Fibroblast of villous mesenchyme (primary cell): ENCODE measurements around the gene OLFML2B. TPM values are rescaled to one million over a fixed set of nuclear protein-coding genes. Genes with fewer than 3 reads are reported as not detected.

Source experiments
- DNase-seq: peaks from one replicate; pipeline ENCODE4 v3.0.0-alpha.2; 2010; ENCODE audit warnings: low read depth
- H3K4me3 ChIP-seq: 2 replicates; pipeline ENCODE4 v1.5.1; 2011; ENCODE audit warnings: low read depth, mild to moderate bottlenecking, low read length
- total RNA-seq: library from RNA; depleted of rRNA; stranded (reverse); fragments of >200 nt; gene quantifications from 2 replicates; pipeline ENCODE4 v1.2.3, GENCODE V29; 2012
- TF ChIP-seq, protein P1 (sequence below): IDR thresholded peaks from 2 replicates; pipeline ENCODE4 v1.5.1; 2012; ENCODE audit warnings: low read depth, mild to moderate bottlenecking, low read length; ENCODE audit not compliant: insufficient read depth

Gene OLFML2B
- total RNA-seq, 1 donor: 5.2 TPM

DNA sequence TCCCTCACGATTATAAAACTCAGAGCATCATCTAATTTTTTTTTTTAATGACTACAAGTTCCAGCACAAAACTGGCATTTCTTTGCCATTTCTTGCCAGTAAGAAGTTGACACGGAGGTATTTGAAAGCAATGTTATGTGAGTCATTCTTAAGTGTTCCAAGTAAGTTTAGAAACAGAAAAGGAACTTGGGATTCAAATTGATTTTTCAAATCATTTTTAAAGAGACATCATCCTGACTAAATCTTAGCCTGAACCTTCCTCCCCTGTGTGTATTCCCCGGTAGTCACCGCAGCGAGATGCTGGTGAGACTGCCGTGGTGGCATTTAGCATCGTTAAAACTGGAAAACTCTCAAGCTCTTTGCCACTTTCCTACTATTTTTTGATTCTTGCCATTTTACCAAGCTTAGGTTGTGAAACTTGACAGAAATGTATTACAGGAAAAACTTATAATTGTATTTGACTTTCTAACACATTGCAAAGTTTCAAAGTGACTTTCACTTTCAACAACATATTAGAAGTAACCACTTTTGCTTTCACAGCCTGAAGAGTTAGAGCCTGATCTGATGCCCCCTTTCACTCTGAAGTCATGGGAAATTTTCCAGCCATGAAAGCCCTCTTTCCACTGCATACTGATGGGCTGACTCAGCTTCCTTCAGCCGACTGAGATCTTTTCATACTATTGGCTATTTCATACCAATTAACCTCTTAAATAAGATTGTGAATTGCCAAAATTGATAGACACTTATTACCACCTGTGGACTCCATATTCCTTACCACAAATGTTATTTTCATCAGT, 61.4 kb downstream of the OLFML2B start:
- peak overlapping the region; percentile 56 for H3K4me3 ChIP-seq
- TF ChIP-seq, protein P1, sequence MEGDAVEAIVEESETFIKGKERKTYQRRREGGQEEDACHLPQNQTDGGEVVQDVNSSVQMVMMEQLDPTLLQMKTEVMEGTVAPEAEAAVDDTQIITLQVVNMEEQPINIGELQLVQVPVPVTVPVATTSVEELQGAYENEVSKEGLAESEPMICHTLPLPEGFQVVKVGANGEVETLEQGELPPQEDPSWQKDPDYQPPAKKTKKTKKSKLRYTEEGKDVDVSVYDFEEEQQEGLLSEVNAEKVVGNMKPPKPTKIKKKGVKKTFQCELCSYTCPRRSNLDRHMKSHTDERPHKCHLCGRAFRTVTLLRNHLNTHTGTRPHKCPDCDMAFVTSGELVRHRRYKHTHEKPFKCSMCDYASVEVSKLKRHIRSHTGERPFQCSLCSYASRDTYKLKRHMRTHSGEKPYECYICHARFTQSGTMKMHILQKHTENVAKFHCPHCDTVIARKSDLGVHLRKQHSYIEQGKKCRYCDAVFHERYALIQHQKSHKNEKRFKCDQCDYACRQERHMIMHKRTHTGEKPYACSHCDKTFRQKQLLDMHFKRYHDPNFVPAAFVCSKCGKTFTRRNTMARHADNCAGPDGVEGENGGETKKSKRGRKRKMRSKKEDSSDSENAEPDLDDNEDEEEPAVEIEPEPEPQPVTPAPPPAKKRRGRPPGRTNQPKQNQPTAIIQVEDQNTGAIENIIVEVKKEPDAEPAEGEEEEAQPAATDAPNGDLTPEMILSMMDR: no peak
- peak; percentile 88 for DNase-seq

DNA sequence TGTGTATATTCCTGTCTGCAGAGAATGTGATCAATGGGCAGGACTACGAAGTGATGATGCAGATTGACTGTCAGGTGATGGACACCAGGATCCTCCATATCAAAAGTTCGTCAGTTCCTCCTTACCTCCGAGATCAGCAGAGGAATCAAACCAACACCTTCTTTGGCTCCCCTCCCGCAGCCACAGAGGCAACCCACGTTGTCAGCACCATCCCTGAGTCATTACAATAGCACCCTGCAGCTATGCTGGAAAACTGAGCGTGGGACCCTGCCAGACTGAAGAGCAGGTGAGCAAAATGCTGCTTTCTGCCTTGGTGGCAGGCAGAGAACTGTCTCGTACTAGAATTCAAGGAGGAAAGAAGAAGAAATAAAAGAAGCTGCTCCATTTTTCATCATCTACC, 65.2 kb downstream of the OLFML2B start:
- no peak overlapping the region for H3K4me3 ChIP-seq
- TF ChIP-seq, protein P1: no peak
- DNase-seq: no peak

DNA sequence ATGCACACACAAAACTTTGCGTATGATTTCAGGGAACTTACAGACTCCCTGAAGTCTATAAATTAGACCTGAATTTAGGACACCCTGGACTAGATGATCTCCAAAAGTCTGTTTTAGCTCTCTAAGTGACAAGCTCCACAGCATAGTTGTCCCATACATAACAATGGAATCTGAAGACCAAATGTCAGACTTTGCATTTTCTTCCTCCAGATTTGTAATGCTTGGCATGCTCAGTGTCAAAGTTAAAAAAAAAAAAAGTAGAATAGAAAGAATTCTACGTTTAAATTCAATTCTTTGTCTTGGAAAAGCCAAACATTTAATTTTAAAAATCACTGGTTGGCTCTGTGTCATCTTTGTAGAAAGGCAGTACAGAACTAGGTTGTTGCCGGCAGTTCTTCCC, 66.7 kb downstream of the OLFML2B start:
- H3K4me3 ChIP-seq: no peak overlapping the region
- DNase-seq: no peak
- TF ChIP-seq, protein P1: no peak

DNA sequence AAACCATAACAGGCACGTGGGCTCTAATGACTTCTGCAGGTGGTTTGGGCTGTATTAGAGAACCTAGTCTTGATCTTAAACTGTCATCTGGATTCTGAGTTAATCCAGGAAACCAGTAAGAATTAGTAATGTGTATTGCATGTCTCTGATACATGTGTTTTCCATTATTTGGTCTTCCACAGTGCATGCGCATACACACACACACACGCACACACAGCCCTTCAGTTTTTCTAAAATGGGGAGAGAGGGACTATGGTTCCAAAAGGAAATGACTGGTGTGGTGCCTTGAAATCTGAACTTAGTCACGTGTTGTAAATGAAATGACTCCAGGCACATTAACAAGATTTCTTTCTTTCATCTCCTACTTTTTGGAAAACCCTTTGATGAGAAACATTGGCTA, 67.6 kb downstream of the OLFML2B start:
- H3K4me3 ChIP-seq: no peak overlapping the region
- DNase-seq: peak; percentile 59
- TF ChIP-seq, protein P1: no peak

DNA sequence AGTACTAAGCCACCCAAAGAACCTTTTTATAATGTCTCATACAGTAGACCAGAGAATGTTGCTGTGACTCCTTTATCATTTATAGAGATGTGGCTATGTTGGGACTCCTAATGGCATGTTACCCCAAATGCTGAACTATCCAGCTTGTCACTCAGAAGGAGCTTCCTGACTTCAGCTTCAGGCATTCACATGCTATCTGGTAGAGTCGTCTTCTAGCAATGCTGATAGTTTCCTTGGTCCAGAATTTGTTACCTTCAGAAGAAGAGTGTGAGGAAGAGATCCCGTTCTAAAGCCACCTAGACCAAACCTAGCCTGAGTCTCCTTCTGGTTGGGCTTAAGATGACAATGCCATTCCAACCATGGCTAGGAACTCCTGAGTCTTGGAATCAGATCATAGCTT, 68.1 kb downstream of the OLFML2B start:
- no peak for DNase-seq
- TF ChIP-seq, protein P1: no peak
- no peak overlapping the region for H3K4me3 ChIP-seq

DNA sequence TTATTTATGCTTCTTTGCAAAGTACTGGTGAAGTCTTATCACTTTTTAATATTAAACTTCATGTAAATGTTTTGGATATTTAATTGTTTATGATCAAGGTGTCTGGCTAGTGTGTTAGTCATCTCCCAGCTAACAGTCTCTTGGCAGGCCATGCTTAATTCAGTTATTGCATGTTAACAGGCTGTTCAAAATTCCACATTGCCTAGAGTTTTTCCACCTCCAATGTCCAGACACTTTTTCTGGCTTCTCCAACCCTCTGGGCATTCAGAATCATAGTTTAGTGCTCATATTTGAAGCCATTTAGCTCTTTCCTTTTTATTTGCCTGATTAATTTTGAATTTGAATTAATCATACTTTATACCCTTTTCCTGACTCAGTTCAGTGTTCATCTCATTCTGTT, 69.2 kb downstream of the OLFML2B start:
- TF ChIP-seq, protein P1: no peak
- DNase-seq: no peak
- no peak overlapping the region for H3K4me3 ChIP-seq

DNA sequence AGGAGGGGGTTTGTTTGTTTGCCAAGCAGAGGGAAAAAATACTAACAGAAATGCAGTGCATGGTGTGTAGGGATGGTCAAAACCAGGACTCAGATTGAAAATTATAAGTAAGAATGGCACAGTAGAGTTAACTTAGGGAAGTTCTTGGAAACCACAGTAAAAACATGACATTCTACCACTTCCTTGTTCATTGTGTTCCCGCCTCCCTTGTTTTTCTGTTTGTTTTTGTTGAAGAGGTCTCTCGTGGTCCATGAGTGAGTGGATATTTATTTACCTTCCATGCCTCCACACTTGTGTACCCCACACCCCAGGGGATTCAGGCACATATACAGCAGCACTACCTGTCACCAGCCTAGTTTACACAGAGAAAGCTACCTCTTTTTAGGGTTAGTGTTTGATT, 69.6 kb downstream of the OLFML2B start:
- no peak for DNase-seq
- TF ChIP-seq, protein P1: no peak
- no peak overlapping the region for H3K4me3 ChIP-seq
